ENCODE results near the gene FAR1.

Gene FAR1

GRCh38 chr11:13669544-13670488, 1.3 kb downstream of the FAR1 start:
- no peak for DNase-seq (ENCODE audit: low read depth in 2 of 2)

- no peak for DNase-seq (ENCODE audit: low read depth in 2 of 2)
Observed at GRCh38 chr11:13672576-13673210, 4.2 kb downstream of the FAR1 start.

- DNase-seq (ENCODE audit: low read depth in 2 of 2) = no peak
Observed at GRCh38 chr11:13674799-13675509, 6.5 kb downstream of the FAR1 start.

GRCh38 chr11:13676576-13676975, 8.1 kb downstream of the FAR1 start:
- no peak for DNase-seq (ENCODE audit: low read depth in 2 of 2)

GRCh38 chr11:13679768-13680167, 11.3 kb downstream of the FAR1 start:
- DNase-seq (ENCODE audit: low read depth in 2 of 2) = no peak

- DNase-seq (ENCODE audit: low read depth in 2 of 2) = no peak
Observed at GRCh38 chr11:13680501-13681264, 12.2 kb downstream of the FAR1 start.

- no peak for DNase-seq (ENCODE audit: low read depth in 2 of 2)
Observed at GRCh38 chr11:13681446-13681845, 13.0 kb downstream of the FAR1 start.

GRCh38 chr11:13682212-13682611, 13.7 kb downstream of the FAR1 start:
- DNase-seq (ENCODE audit: low read depth in 2 of 2) = no peak

GRCh38 chr11:13685461-13686108, 17.1 kb downstream of the FAR1 start:
- DNase-seq (ENCODE audit: low read depth in 2 of 2) = no peak

GRCh38 chr11:13686776-13687175, 18.3 kb downstream of the FAR1 start:
- DNase-seq (ENCODE audit: low read depth in 2 of 2) = no peak

GRCh38 chr11:13687271-13687670, 18.8 kb downstream of the FAR1 start:
- no peak for DNase-seq (ENCODE audit: low read depth in 2 of 2)

GRCh38 chr11:13691286-13691899, 22.9 kb downstream of the FAR1 start:
- DNase-seq (ENCODE audit: low read depth in 2 of 2) = no peak

- DNase-seq (ENCODE audit: low read depth in 2 of 2) = no peak
Observed at GRCh38 chr11:13692172-13692571, 23.7 kb downstream of the FAR1 start.

- DNase-seq (ENCODE audit: low read depth in 2 of 2) = no peak
Observed at GRCh38 chr11:13694115-13694514, 25.6 kb downstream of the FAR1 start.

- no peak for DNase-seq (ENCODE audit: low read depth in 2 of 2)
Observed at GRCh38 chr11:13695886-13696285, 27.4 kb downstream of the FAR1 start.

- no peak for DNase-seq (ENCODE audit: low read depth in 2 of 2)
Observed at GRCh38 chr11:13697710-13698109, 29.2 kb downstream of the FAR1 start.

GRCh38 chr11:13698132-13698531, 29.7 kb downstream of the FAR1 start:
- DNase-seq (ENCODE audit: low read depth in 2 of 2) = no peak

- no peak for DNase-seq (ENCODE audit: low read depth in 2 of 2)
Observed at GRCh38 chr11:13699041-13699440, 30.6 kb downstream of the FAR1 start.

- DNase-seq (ENCODE audit: low read depth in 2 of 2) = no peak
Observed at GRCh38 chr11:13699870-13700269, 31.4 kb downstream of the FAR1 start.

GRCh38 chr11:13701506-13701905, 33.0 kb downstream of the FAR1 start:
- no peak for DNase-seq (ENCODE audit: low read depth in 2 of 2)

GRCh38 chr11:13702071-13702470, 33.6 kb downstream of the FAR1 start:
- DNase-seq (ENCODE audit: low read depth in 2 of 2) = no peak
